IPS-18a (cell line): ENCODE results near the gene FASLG.
"Not testable (repeated sequence)": the region's sequence is repeated elsewhere in the genome, so short reads cannot be mapped to it uniquely, and the experiment has no call there.

Experiments
- H3K27ac ChIP-seq: one replicate; pipeline ENCODE4 v1.5.1; 2013; ENCODE audit warnings: low read length
- H3K27me3 ChIP-seq: one replicate; pipeline ENCODE4 v1.6.1; 2013; ENCODE audit warnings: mild to moderate bottlenecking, low read length; ENCODE audit not compliant: control insufficient read depth, insufficient read depth
- H3K36me3 ChIP-seq: one replicate; pipeline ENCODE4 v1.6.1; 2013; ENCODE audit warnings: low read depth, low read length; ENCODE audit not compliant: control insufficient read depth
- H3K4me1 ChIP-seq: one replicate; pipeline ENCODE4 v1.6.1; 2013; ENCODE audit warnings: low read depth, low read length; ENCODE audit not compliant: control insufficient read depth
- H3K4me3 ChIP-seq: one replicate; pipeline ENCODE4 v1.5.1; 2013; ENCODE audit warnings: low read length
- H3K9ac ChIP-seq: one replicate; pipeline ENCODE4 v1.6.1; 2013; ENCODE audit warnings: mild to moderate bottlenecking, low read length, moderate library complexity
- H3K9me3 ChIP-seq: one replicate; pipeline ENCODE4 v1.6.1; 2013; ENCODE audit warnings: low read depth, low read length; ENCODE audit not compliant: control insufficient read depth

The FASLG gene, protein sequence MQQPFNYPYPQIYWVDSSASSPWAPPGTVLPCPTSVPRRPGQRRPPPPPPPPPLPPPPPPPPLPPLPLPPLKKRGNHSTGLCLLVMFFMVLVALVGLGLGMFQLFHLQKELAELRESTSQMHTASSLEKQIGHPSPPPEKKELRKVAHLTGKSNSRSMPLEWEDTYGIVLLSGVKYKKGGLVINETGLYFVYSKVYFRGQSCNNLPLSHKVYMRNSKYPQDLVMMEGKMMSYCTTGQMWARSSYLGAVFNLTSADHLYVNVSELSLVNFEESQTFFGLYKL

DNA sequence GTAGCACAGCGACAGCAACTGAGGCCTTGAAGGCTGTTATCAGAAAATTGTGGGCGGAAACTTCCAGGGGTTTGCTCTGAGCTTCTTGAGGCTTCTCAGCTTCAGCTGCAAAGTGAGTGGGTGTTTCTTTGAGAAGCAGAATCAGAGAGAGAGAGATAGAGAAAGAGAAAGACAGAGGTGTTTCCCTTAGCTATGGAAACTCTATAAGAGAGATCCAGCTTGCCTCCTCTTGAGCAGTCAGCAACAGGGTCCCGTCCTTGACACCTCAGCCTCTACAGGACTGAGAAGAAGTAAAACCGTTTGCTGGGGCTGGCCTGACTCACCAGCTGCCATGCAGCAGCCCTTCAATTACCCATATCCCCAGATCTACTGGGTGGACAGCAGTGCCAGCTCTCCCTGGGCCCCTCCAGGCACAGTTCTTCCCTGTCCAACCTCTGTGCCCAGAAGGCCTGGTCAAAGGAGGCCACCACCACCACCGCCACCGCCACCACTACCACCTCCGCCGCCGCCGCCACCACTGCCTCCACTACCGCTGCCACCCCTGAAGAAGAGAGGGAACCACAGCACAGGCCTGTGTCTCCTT is at the start of gene FASLG:
FASLG (plus strand) TSS at position 233 of the 583 bp plus-strand sequence; CDS start at position 332, 99 bp downstream.
- Histone ChIP-seq H3K9me3 (no peaks in the 10 kb centered on the region), H3K9ac (no peak within 1 kb of the TSS), H3K36me3 (no peaks in the 10 kb centered on the region), H3K4me1 (no peaks in the 10 kb centered on the region), H3K27ac (no peak within 1 kb of the TSS), H3K27me3 (no peaks in the 10 kb centered on the region), H3K4me3 (no peak within 1 kb of the TSS)

DNA sequence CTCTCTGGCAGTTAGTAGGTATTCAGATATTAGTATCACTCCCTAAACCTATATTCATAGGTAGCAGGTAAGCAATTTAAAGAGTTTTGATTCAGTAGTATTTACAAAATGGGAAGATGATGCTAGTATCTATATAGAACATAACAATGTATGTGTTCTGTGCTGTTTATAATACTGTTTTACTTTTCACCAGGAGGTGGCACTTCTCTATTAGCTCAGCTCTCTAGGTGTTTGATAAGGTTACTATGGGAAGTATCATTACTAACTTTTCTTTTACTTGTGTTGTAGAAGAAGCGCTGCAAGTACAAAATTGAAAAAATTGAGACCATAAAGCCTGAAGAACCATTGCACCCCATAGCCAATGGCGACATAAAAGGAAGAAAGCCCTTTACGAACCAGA is 49.4 kb upstream of the FASLG start:
- H3K36me3 ChIP-seq, result peaks cover 23% of the 10 kb centered on the region
- H3K4me3 ChIP-seq, result no peak overlapping the region
- no peak overlapping the region for H3K9ac ChIP-seq
- H3K4me1 ChIP-seq, result no peaks in the 10 kb centered on the region
- no peaks in the 10 kb centered on the region for H3K9me3 ChIP-seq
- no peak overlapping the region for H3K27ac ChIP-seq
- H3K27me3 ChIP-seq, result no peaks in the 10 kb centered on the region

DNA sequence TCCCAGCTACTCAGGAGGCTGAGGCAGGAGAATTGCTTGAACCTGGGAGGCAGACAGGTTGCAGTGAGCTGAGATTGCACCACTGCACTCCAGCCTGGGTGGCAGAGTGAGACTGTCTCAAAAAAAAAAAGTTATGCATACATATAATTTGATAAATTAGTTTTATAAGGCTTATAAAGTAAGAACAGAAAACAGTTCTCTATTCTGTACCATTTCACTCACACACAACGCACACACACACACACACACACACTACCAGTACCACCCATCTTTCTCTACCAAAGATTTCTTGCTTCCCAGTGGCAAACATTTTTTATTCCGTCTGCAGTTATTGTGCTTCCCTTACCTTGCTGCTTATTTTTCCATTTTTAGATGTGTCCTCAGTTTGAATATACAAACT is 46.4 kb upstream of the FASLG start:
- Histone ChIP-seq H3K4me3 (no peak overlapping the region), H3K9ac (no peak overlapping the region), H3K9me3 (no peaks in the 10 kb centered on the region), H3K4me1 (no peaks in the 10 kb centered on the region), H3K27ac (no peak overlapping the region), H3K36me3 (peaks cover 23% of the 10 kb centered on the region), H3K27me3 (no peaks in the 10 kb centered on the region)

DNA sequence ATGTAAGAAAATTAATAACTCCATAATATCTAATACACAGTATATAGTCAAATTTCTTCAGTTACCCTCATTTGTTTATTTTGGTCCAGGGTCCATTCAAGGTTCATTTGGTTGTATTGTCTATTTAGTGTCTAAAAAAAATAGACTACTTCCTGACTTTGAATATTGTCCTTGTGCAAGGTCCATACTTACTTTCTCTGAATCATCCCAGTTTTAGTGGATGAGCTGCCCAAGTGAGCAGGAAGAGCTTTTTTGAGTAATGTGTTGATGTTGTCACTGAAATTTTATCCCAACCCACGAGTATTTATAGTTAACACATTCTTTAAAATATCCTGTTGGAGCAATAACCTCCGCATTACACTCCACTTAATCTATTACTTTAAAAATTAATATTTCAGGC is 45.6 kb upstream of the FASLG start:
- H3K4me3 ChIP-seq, result no peak overlapping the region
- H3K9ac ChIP-seq, result no peak overlapping the region
- H3K27ac ChIP-seq, result no peak overlapping the region
- H3K27me3 ChIP-seq, result no peaks in the 10 kb centered on the region
- H3K36me3 ChIP-seq, result peaks cover 23% of the 10 kb centered on the region
- H3K9me3 ChIP-seq, result peaks cover 6% of the 10 kb centered on the region
- H3K4me1 ChIP-seq, result no peaks in the 10 kb centered on the region

DNA sequence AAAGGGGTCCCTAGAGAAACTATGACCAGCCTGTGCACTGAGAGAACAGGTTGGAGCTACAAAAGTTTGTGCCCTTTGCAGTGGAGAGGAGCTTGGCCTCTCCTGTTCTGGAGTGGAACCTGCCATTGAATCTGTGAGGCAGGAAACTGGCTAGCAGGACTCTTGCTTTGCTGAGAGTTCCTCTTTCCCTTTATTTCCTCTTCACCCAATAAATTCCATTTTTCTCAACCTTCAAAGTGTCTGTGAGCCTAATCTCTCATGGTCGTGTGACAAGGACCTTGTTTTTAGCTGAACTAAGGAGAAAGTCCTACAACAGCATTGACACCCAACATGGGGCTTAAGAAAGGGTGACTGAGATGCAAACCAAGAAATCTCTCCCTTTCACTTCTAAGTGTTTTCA is 42.7 kb upstream of the FASLG start:
- Histone ChIP-seq H3K4me1 (no peaks in the 10 kb centered on the region), H3K27me3 (no peaks in the 10 kb centered on the region), H3K9me3 (peaks cover 15% of the 10 kb centered on the region), H3K9ac (no peak overlapping the region), H3K4me3 (no peak overlapping the region), H3K27ac (no peak overlapping the region), H3K36me3 (peaks cover 4% of the 10 kb centered on the region)

DNA sequence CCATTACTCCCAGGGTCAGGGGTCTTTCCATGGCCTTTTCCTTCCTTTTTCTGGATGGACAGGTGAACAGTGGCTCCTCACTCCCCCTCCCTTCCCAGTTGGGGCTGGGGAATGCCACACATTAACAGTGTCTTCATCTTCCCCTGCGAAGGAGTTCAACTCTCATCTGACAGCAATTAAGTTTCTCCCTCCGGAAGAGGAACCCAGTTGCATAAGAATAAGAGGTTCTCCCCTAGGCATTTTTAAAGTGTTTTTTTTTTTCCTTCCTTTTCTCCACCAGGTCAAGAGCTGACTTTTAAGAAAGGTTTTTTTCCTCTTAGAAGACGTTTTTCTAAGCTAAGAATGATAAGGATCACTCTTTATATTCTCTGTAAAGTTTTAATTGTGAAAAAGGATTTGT is 42.3 kb upstream of the FASLG start:
- Histone ChIP-seq H3K4me3 (no peak overlapping the region), H3K27ac (no peak overlapping the region), H3K36me3 (no peaks in the 10 kb centered on the region), H3K27me3 (no peaks in the 10 kb centered on the region), H3K9me3 (peaks cover 19% of the 10 kb centered on the region), H3K9ac (no peak overlapping the region), H3K4me1 (no peaks in the 10 kb centered on the region)

DNA sequence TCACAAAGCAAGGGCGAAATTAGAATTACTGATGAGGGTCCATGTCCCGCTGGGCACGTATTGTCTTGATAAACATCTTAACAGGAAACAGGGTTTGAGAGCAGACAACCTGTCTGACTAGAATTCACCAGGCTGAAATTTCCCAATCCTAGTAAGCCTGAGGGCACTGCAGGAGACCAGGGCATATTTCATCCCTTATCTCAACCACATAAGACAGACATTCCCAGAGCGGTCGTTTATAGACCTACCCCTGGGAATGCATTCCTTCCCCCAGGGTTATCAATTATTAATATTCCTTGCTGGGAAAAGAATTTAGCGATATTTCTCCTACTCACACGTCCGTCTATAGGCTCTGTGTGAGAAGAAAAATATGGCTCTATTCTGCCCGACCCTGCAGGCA is 38.3 kb upstream of the FASLG start:
- H3K9ac ChIP-seq, H3K27me3 ChIP-seq, H3K36me3 ChIP-seq, H3K4me1 ChIP-seq, H3K27ac ChIP-seq, H3K4me3 ChIP-seq: not testable (repeated sequence)
- peaks cover 19% of the 10 kb centered on the region for H3K9me3 ChIP-seq

DNA sequence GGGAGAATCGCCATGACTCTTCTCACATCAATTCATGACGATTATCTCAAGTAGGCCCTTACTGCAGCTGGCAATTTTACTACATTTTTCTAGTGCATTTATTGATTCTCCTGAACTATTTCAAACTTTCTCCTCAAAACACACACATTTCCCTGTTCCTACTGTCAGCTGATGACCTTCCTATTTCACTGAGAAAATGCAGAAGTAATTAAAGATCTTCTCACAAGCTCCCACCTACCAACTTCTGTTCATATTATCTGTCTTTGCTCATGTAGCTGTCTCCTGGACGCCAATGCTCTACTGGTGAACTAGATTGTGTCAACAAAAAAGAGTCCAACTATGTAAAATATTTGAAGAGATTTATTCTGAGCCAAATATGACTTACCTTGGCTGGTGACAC is 36.4 kb upstream of the FASLG start:
- Histone ChIP-seq H3K27ac (no peak overlapping the region), H3K9ac (no peak overlapping the region), H3K36me3 (no peaks in the 10 kb centered on the region), H3K27me3 (no peaks in the 10 kb centered on the region), H3K9me3 (peaks cover 19% of the 10 kb centered on the region), H3K4me1 (no peaks in the 10 kb centered on the region), H3K4me3 (no peak overlapping the region)

DNA sequence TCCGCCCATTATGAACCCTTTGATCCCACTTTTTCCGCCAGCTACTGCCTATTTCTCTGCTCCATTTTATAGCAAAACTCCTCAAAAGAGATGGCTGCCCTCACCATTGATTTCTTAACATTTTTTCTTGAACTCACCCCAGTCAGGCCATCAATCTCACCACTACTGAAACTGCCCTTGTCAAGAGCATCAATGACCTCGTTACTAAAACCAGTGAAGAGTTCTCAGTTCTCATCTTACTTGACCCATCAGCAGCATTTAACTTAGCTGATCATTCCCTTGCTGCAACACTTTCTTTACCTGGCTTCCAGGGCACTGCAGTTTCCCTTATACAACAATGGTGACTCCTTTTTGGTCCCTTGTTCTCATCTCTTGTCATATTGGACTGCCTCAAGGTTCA is 35.2 kb upstream of the FASLG start:
- Histone ChIP-seq H3K27ac (no peak overlapping the region), H3K4me3 (no peak overlapping the region), H3K27me3 (no peaks in the 10 kb centered on the region), H3K9ac (no peak overlapping the region), H3K9me3 (peaks cover 13% of the 10 kb centered on the region), H3K4me1 (no peaks in the 10 kb centered on the region), H3K36me3 (no peaks in the 10 kb centered on the region)

DNA sequence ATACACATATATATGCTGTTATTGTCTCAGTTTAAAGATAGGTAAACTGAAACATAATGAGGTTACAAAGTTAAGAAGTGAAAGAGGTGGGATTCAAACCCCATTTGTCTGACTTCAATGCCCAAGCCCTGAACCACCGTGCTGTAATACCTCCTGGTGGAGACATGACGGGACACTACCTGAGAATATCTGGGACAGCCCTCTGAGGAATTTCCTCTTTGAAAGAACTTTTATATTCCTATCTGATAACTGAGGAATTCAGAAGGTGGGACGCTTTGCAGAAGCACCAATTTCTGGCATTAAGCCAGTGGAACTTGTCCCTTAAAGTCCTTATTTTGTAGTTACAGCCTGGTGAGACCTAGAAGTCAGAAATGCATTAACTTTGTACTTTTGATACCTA is 32.1 kb upstream of the FASLG start:
- no peaks in the 10 kb centered on the region for H3K27me3 ChIP-seq
- no peak overlapping the region for H3K27ac ChIP-seq
- H3K9me3 ChIP-seq, result no peaks in the 10 kb centered on the region
- H3K36me3 ChIP-seq, result no peaks in the 10 kb centered on the region
- no peak overlapping the region for H3K9ac ChIP-seq
- no peaks in the 10 kb centered on the region for H3K4me1 ChIP-seq
- H3K4me3 ChIP-seq, result no peak overlapping the region

DNA sequence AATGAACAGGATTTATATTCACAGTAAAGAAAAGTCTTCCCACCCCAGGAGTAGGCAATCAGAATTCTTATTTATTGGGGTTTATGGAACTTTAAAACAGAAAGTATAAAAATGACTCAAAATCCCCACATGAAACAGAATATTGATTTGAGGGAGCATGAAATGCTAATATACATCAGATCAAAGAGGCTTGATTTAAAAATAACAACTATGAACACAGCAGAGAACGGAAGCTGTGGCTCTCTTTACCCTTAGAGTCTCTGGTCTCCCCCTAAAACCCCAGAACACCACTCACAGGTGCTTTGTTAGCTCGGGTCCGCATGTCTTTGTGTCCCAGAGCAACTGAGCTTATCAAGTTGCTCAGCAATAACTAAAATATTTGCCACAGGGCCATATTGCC is 31.2 kb upstream of the FASLG start:
- Histone ChIP-seq H3K4me1 (no peaks in the 10 kb centered on the region), H3K36me3 (no peaks in the 10 kb centered on the region), H3K4me3 (no peak overlapping the region), H3K27me3 (no peaks in the 10 kb centered on the region), H3K9ac (no peak overlapping the region), H3K27ac (no peak overlapping the region), H3K9me3 (no peaks in the 10 kb centered on the region)

DNA sequence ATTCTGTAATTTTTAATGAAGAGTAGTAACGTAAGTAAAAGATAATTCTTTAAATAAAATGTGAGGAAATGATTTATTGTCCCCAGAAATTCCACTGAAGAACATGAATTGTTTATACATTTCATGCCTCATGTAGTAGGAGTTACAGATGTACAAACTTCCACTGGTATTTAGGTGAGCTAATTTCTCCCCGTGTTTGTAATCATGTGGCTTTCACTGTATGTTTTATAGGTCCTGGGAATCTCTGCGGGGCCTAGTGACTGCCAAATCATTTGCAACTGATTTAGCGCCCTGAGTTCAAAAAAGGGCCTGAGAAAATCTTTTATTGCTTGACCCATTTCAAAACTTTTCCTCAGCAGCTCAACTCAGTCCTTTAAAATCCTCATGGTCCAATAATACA is 30.5 kb upstream of the FASLG start:
- Histone ChIP-seq H3K4me3 (no peak overlapping the region), H3K9ac (no peak overlapping the region), H3K27ac (no peak overlapping the region), H3K4me1 (no peaks in the 10 kb centered on the region), H3K27me3 (no peaks in the 10 kb centered on the region), H3K9me3 (no peaks in the 10 kb centered on the region), H3K36me3 (no peaks in the 10 kb centered on the region)
